ENCODE measurements around the gene GSTM4.
A peak's percentile ranks its signal among the peaks of the same experiment; 100 is the strongest.
"Not testable (repeated sequence)": the region's sequence is repeated elsewhere in the genome, so short reads cannot be mapped to it uniquely, and the experiment has no call there.

The GSTM4 gene

DNA sequence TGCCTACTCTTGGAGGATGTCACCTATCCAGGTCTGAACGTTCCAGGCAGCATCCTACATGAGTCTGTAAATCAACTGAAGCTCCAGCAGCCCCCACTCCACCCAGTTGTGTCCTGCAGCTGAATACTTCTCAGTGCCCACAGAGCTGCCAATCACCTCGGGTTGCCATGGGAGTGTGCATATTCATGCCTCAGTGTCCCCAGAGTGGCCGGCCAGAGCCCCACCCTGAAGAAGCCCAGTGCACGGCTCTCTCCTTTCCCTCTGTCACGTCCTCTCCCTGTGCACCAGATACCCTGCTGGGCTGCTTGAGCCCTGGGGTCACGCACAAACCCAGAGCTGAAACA, 16.1 kb upstream of the GSTM4 start:
- DNase-seq: no peak

DNA sequence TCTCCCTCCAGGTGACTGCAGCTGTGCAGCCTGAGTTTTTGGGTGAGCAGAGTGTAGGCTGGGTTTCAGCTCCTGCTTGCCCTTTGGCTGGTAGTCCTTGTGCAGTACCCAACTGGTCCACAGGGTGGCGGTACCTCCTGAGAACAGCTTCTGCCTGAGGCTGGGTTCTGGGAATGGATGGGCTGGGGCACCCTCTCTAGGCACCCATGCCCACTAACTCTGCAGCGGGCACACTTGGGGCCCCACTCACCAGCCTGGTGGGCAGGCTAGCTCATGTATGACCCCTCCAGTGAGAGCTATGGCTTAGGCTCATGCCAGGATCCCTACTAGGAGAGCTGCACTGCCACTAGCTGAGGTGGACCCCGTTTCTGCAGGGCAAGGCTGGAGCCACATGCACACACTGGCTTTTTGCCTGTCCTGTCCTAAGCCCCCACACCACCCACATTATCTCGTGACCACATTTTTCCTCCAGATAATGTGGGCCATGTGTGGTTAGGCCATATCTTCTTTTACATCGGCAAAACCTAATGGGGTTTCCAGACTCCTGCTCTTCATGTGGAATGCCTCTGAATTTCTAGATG, 15.5 kb upstream of the GSTM4 start:
- peak; percentile 85 for DNase-seq

GRCh38 chr1:109641078-109641740, 14.7 kb upstream of the GSTM4 start:
- DNase-seq: no peak

- DNase-seq: no peak
These were observed 14.0 kb upstream of the GSTM4 start for GRCh38 chr1:109641861-109642260.

DNA sequence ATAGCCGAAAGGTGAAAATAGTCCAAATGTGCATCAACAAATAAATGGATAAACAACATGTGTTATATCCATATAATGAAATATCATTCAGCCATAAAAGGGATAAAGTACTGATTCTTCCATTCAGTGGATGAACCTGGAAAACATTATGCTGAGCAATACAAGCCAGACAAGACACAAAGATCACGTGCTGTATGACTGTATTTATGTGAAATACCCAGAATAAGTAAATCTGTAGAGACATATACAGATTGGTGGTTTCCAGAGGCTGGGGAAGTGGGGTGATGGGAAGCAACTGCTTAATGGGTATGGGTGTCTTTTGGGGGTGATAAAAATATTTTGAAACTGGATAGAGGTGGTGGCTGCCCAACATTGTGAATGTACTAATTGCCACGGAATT, 13.3 kb upstream of the GSTM4 start:
- DNase-seq: no peak

GRCh38 chr1:109643385-109644230, 12.3 kb upstream of the GSTM4 start:
- peak; percentile 88 for DNase-seq

- DNase-seq: no peak
These were observed 11.2 kb upstream of the GSTM4 start for GRCh38 chr1:109644670-109645069.

- DNase-seq: no peak
These were observed 6.4 kb upstream of the GSTM4 start for GRCh38 chr1:109649491-109649914.

- no peak for DNase-seq
These were observed 5.3 kb upstream of the GSTM4 start for GRCh38 chr1:109650609-109651008.

- DNase-seq: no peak
These were observed 3.5 kb upstream of the GSTM4 start for GRCh38 chr1:109652402-109652801.

- no peak for DNase-seq
These were observed 2.6 kb upstream of the GSTM4 start for GRCh38 chr1:109653306-109653705.

GRCh38 chr1:109654519-109654918, 1.4 kb upstream of the GSTM4 start:
- no peak for DNase-seq

DNA sequence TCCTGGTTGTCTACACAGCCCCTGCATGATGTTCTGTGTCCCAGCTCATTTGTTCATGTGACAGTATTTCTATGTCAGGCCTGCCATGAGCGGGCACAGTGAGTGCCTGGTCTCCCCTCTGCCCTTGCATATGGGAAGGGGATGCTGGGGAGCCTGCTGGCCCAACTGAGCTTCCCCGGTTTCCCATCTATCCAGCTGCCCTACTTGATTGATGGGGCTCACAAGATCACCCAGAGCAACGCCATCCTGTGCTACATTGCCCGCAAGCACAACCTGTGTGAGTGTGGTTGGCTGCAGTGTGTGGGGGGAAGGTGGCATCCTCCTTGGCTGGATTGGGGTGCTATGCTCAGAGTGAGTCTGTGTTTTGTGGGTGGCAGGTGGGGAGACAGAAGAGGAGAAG, 1.5 kb downstream of the GSTM4 start:
- no peak for DNase-seq

DNA sequence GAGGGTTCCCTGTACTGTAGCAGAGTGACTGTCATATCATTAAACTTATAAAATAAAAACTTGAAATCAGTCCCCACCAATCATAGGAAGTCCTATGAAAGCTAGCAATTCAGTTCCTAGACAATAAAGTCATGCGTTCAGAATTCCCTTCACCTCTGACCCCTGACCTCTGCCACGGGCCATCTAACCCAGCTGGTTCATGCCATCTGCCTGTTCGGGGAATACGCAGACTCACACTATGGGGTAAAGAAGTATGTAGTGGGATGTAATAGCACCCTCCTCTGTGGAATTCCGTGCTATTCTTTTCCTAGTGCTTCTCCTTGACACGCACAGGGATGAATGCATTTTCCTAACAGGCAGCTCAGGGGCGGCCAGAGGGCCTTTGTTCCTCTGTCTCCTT, 2.1 kb downstream of the GSTM4 start:
- no peak for DNase-seq

GRCh38 chr1:109658533-109659042, 2.7 kb downstream of the GSTM4 start:
- no peak for DNase-seq

DNA sequence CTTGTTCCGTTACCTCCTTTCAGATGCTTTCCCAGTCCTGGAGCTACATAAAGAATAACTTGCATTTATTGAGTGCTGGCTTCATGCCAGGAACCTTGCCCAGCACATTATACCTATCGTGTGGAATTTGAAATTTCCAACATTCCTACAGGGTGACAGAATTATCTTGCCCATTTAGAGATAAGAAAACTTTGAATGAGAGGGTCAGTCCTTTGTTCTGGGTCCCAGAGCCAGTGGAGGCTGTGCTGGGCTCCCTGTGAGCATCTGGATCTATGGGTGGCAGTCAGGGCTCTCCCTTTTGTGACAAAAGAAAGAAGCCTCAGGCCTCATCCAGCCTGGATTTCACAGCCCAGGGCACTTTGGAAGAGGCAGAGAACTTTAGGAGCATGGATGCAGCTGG, 3.2 kb downstream of the GSTM4 start:
- no peak for DNase-seq

GRCh38 chr1:109659997-109660690, 4.2 kb downstream of the GSTM4 start:
- DNase-seq: peak; percentile 76

- not testable (repeated sequence) for DNase-seq
These were observed 4.8 kb downstream of the GSTM4 start for GRCh38 chr1:109660691-109661026.

DNA sequence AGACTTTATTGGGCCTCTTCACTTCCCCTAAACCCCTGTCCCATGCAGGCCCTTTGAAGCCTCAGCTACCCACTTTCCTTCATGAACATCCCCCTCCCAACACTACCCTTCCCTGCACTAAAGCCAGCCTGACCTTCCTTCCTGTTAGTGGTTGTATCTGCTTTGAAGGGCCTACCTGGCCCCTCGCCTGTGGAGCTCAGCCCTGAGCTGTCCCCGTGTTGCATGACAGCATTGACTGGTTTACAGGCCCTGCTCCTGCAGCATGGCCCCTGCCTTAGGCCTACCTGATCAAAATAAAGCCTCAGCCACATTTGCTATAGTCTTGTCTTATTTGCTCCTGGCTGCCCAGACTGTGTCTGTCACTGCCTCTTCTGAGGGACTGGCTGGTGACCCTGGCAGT, 5.5 kb downstream of the GSTM4 start:
- no peak for DNase-seq

DNA sequence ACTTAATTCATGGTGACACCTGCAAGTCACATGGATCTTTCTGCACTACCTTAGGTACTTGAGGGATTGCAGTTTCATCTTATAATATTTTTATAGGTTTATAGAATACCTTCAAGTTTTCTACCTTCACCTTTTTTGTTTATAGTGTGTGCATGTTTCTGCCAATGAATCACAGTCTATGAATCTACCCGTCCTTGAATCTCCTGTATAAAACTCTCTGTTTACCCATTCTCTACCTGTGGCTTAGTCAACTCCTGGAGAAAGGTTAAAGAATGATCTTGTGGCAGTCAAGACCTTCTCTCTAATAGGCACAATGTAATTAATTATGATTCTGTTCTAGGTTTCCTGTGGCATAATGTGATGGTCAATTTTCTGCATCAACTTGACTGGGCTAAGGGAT, 8.8 kb downstream of the GSTM4 start:
- DNase-seq: no peak

DNA sequence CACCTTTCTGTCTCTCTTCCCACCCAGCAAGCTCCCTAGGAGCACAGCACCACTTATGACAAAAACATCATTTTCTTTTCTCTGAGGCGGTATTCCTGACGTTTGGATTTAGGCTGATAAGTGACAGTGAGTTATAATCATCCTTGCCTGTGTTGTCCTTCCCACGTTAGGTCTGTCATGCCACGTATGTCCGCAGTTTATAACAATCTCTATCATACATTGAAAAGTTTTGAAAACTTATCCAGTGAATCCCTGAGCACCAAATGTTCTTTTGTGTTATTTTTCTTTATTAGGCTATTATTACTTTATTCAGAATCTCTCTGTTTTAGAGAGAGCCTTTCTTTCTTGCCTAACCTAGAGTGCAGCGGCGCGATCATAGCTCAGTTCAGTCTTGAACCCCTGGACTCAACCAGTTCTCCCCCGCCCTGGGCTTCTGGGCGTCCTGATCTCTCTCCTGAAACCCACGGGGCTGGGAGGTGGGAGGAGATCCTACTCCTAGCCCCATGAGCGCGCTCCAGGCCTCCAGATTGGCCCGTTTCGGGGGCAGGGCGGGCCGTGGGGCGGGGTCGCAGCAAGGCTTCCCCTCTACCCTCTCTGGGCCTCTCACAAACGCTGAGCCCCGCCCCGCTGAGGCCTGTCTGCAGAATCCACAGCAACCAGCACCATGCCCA, 11.7 kb downstream of the GSTM4 start, which contains the start of gene GSTM2:
Gene GSTM2, plus strand, starts transcription at position 606 of the 671 bp plus-strand sequence. Its CDS starts 59 bp downstream, at position 665.
- peak; percentile 97 for DNase-seq

- no peak for DNase-seq
These were observed 12.3 kb downstream of the GSTM4 start for GRCh38 chr1:109668123-109668775.
